ENCODE data around the gene CYP20A1. TPM values are rescaled to one million over a fixed set of nuclear protein-coding genes. Genes with fewer than 3 reads are reported as not detected.
A peak's percentile ranks its signal among the peaks of the same experiment; 100 is the strongest.
"Not testable (repeated sequence)": the region's sequence is repeated elsewhere in the genome, so short reads cannot be mapped to it uniquely, and the experiment has no call there.

The CYP20A1 gene
- total RNA-seq, 1 donor from 2014 or later = 31.3 TPM

DNA sequence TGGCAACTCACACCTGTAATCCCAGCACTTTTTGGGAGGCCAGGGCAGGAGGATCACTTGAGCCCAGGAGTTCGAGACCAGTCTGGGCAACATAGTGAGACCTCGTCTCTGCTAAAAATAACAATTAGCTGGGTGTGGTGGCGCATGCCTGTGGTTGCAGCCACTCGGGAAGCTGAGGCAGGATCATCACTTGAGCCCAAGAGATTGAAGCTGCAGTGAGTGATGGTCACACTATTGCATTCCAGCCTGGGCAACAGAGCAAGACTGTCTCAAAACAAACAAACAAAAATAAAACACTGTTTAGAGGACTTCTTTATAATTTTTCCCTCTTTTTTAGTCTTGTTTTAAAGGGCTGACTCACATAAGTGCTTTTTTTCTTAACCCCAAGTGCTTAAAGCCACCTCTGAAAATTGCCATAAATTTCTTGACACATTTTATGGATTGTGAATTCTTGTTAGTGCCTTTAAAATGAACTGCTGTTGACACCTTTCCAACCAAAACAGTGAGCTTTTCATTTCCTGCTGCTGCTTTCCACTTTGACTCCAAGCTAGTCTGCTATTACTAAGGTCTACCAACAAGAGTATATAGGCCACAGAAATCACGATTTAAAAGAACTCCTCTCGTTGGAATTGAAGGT, 41.7 kb downstream of the CYP20A1 start:
- DNase-seq (ENCODE audit: low read depth in 2 of 2) = peak; percentile 76 to 93

DNA sequence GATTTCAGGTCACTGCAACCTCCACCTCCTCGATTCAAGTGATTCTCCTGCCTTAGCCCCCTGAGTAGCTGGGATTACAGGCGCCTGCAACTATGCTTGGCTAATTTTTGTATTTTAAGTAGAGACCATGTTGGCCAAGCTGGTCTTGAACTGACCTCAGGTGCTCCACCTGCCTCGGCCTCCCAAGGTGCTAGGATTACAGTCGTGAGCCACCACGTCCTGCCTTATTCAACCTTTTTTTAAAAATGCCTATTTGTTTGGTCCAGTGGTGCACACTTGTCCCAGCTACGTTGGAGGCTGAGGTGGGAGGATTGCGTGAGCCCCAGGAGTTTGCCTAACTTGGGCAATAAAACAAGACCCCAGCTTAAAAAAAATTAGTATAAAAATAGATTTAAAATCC, 43.3 kb downstream of the CYP20A1 start:
- no peak for DNase-seq (ENCODE audit: low read depth in 2 of 2)

DNA sequence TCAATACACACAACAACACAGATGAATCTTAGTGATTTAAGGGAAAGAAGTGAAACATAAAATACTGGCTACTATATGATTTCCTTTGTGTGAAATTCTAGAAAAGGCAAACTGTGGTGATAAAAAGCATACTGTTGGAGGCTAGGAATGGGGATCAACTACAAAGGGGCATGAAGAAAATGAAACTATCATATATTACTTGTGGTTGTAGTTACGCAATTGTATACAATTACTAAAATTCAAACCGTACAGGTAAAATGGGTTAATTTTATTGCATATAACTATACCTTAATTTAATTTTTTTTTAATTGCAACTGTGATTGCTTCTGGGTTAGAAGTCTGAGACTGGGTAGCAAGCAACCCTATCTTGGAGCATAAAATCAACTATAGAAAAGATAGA, 47.7 kb downstream of the CYP20A1 start:
- no peak for DNase-seq (ENCODE audit: low read depth in 2 of 2)

DNA sequence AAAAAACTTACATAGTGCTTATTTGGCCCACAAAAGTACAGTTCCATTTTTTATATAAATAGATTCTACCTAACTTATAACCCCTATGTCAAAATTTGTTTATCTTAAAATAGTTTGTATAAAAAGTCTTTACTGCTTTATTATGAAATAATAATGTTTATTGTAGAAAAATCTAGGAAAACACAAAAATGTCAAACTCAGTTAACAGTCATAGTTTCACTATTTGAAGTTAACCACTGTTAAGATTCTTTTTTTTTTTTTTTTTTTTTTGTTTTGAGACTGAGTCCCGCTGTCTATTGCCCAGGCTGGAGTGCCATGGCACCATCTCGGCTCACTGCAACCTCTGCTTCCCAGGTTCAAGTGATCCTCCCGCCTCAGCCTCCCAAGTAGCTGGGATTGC, 62.8 kb downstream of the CYP20A1 start:
- DNase-seq (ENCODE audit: low read depth in 2 of 2) = no peak

DNA sequence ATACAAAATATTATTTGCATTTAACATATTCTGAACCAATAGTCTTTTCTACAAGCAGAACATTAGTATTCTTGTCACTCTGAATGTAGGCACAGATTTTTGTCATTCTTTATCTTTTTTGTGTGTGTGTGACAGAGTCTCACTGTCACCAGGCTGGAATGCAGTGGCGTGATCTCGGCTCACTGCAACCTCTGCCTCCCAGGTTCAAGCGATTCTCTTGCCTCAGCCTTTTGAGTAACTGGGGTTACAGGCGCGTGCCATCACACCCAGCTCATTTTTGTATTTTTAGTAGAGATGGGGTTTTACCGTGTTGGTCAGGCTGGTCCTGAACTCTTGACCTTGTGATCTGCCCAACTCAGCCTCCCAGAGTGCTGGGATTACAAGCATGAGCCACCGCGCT, 63.8 kb downstream of the CYP20A1 start:
- DNase-seq (ENCODE audit: low read depth in 2 of 2) = not testable (repeated sequence)

DNA sequence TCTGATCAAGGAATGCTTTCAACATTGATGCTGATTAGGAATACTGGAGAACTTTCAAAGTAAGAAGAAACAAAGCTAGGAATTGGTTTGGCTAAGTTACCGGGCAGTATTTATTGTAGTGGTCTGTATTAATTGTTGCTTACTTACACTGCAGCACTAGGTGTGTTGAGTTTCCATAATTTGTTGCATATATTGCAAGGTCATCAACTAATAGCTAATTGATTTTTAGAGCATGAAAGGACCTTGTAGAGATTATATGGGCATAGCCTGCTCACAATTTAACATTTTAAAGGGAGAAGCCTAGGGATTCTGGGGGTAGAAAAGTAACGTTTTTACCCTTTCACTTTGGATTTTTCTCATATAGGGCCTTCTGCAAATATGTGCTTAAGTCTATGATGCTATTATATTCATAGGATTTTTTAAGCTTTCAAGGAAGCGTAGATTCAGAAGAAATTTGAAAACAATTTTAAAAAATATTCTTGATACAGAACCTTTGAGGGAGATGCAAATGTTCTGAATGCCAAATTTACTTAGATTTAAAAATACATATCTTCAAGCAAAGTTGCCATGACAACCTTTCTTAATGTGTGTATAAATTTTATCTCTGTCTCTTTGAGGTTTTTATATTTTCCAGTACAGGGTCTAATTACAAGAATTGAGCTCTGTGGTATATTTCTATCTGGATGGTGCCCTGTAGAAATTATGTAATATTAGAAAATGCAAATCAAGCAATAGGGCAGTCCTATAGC, 72.0 kb downstream of the CYP20A1 start:
- no peak for DNase-seq (ENCODE audit: low read depth in 2 of 2)

DNA sequence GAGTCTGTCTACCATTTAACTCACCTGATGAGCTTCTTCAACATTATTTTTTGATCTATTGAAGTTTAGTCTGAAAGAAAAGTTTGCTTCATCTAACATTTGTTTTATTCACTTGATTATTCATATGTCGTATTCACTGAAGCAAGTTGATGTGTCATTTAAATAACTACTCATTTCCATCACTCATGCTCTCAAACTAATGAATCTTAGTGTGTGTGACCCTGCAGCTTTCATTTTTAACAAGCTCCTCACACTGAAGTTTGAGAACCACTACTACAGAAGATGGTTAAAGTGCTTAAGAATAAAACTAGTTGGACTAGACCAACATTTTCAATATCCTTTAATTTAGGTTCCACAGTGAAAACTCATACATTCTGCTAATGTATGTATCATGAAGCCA, 87.5 kb downstream of the CYP20A1 start:
- DNase-seq (ENCODE audit: low read depth in 2 of 2) = no peak

DNA sequence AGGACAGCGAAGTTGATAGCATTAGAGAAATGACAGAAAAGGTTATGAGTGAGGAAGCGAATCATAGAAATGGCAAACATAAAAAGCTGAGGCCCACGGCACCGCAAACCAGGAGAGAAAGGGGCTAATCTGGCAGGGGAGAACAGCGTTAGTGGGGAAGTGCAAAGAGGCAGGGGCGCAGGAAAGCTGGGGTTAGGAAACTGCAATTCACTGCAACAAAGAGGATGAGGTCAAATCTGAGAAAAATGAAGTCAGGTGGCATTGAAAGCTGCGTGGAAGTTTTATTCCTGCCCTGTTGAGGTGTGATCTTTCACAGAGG, 88.7 kb downstream of the CYP20A1 start:
- no peak for DNase-seq (ENCODE audit: low read depth in 2 of 2)

DNA sequence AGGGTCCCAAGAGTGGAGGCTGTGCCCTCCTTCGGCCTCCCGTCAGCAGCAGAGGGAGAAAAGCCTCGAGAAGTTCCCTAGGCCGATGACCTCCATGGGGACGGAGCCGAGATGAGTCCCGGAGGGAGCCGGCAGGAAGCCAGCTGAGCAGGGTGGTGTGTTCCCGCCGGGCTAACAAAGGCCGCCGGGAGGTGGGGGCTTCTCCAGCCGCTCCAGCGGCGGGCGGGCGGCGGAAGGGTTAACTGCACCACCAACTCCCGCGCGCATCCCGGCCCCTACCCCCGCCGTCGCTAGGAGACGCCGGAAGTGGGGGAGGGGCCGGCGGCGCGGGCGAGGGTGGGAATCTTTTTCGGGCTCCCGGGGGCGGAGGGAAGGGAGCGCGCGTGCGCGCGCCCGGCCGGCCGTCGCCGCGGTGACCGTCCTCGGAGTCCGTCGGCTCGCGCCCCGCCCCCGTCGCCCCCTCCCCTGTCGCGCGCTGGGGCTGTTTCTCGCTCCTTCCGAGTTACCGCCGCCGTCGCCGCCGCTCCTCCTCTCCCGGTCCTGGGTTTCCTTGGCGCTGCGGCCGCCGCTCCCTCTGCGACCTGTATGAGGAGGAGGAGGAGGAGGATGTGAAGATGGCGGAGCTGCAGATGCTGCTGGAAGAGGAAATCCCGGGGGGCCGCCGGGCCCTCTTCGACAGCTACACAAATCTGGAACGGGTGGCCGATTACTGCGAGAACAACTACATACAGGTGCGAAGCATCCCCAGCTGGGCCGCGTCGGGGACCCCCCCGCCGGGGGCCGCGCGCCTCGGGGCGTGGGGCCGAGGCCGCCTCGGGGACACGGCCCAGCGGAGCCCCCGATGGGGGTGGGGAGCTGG, 89.3 kb downstream of the CYP20A1 start, which contains the start of gene ABI2:
TSS of gene ABI2 (plus strand) at position 494 of the 859 bp plus-strand sequence. CDS start at position 615, 121 bp downstream.
- DNase-seq (ENCODE audit: low read depth in 2 of 2) = peak; percentile 48 to 80

DNA sequence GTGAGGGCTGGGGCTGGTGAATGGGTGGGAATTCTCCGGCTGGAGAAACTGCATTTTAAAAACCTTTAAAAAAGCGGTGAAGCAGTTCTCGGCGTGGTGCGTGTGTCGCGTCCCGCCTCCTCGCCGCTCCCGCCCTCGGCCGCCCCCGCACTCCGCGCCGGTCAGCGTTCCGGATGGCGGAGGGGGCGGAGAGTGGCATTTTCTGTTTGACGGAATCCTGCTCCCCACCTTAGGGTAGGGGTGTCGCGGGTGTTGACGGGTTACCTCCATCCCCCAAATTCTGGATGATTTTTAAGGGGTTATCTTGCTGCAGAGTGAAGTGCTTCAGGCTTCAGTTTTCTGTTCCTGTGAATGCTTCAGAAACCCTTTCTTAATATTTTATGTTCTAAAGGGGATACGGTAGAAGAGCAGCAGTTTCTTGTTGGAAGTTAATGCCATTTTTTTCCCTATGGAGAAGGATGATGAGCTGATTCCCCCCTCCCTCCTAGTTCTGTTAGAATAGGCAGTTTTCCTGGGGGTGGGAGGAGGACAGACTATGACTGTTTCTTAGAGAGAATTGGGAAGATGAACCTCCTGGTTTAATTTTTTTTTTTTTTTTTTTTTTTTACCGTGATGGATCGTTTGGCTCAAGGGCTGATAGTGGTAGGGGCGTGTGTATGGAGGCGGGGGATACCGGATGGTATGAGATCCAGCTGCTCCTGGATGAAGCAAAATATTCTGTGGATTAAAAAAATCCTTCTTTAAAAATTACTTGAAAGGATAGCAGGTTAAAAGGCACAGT, 90.1 kb downstream of the CYP20A1 start:
- peak in 1 of 2 donors; percentile 62 for DNase-seq (ENCODE audit: low read depth in 2 of 2)

DNA sequence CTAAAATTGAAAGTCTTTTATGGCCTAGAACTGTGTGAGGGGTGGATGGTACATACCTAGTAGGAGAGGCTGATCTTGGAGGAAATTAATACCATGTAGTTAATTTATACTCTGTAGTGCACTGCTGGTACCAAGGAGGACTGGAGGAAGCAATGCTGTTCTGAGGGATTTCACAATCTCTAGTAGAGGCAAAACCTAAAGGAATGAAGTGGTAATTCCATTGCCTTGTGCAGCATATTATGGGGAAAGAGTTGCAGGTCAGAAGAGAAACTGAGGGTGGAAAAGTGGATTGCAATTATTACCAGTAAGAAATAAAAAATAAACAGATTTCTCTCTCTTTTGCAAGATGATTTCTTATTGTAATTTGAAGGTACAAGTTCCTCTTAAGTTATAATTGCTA, 91.6 kb downstream of the CYP20A1 start:
- DNase-seq (ENCODE audit: low read depth in 2 of 2) = no peak

DNA sequence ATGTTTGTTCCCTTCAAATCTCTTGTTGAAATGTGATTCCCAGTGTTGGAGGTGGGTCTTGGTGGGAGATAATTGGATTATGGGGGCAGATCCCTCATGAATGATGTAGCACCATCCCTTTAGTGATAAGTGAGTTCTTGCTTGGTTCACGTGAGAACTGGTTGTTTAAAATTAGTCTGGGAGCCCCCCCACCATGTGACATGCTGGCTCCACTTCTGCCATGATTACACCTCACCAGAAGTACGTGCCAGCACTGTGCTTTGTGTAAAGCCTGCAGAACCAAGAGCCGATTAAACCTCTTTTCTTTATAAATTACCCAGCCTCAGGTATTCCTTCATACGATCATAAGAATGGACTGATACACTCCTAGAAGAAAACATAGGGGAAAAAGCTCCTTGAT, 99.5 kb downstream of the CYP20A1 start:
- DNase-seq (ENCODE audit: low read depth in 2 of 2) = no peak

DNA sequence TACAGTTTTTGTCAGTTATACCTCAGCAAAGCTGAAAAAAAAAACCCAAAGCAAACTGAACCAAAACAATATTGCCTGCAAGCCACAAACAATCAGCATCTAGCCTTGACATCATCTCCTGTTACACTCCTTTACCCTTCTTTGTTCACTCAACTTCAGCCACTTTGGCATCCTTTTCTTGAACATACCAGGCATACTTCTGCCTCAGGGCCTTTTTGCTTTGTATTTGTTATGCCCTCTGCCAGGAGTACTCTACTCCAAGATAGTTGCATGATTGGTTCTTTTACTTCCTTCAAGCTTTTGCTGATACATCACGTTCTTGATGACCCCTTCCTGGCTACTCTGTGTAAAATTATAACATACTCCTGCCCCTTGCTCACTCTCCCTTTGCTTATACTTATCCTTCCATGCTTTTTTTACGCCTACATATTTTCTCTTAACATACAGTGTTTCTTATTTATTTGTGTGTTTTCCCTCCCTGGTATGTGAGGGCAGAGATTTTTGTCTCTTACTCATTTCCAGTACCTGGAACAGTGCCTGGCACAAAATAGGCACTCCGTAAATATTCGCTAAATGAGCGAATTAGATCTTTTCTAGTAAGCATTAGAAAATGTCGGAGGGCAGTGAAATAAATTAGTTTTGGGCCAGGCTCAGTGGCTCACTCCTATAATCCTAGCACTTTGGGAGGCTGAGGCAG, 102.1 kb downstream of the CYP20A1 start:
- DNase-seq (ENCODE audit: low read depth in 2 of 2) = peak in 1 of 2 donors; percentile 68

DNA sequence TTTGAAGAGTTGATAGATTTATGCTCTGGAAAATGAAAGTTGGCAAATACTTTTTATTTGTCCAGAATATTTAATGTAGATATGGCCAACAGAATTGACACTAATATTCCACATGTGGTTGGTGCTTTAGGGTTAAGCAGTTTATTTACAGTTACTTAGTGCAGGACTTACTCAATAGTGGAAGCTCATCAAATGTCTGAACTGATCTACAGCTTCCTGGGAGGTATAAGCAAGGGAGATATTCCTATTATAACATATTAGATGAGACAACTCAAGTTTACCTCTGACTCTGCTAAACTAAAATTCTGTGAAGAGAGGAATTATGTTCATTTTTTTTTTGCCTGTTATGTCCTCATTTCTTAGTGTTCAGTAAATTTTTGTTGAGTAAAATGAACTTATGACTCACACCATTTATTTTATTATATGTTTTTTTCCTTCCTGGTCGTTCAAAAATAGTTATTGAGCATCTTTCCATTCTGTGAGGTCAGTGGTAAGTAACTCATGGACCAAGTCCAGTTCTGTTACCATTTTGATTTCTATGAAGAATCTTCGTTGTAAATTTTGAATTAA, 103.0 kb downstream of the CYP20A1 start:
- peak in 1 of 2 donors; percentile 22 for DNase-seq (ENCODE audit: low read depth in 2 of 2)

DNA sequence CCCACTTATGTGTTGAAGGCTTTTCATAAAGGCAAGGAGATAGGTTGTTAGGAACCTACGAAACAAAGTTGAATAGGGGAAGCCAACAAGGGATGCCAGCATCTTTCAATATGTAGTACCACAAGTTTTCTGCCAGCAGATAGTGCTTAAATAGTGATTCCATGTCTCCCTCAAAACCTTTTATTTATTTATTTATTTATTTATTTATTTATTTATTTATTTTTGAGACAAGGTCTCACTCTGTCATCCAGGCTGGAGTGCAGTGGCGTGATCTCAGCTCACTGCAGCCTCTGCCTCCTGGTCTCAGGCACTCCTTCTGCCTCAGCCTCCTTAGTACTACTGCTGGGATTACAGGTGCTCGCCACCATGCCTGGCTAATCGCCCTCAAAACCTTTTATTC, 103.6 kb downstream of the CYP20A1 start:
- not testable (repeated sequence) for DNase-seq (ENCODE audit: low read depth in 2 of 2)

DNA sequence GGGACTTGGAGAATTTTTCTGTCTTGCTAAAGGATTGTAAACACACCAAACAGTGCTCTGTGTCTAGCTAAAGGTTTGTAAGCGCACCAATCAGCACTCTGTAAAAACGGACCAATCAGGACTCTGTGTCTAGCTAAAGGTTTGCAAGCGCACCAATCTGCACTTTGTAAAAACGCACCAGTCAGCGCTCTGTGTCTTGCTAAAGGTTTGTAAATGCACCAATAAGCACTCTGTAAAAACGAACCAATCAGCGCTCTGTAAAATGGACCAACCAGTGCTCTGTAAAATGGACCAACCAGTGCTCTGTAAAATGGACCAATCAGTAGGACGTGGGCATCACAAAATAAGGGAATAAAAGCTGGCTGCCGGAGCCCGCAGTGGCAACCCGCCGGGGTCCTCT, 105.8 kb downstream of the CYP20A1 start:
- DNase-seq (ENCODE audit: low read depth in 2 of 2) = no peak

DNA sequence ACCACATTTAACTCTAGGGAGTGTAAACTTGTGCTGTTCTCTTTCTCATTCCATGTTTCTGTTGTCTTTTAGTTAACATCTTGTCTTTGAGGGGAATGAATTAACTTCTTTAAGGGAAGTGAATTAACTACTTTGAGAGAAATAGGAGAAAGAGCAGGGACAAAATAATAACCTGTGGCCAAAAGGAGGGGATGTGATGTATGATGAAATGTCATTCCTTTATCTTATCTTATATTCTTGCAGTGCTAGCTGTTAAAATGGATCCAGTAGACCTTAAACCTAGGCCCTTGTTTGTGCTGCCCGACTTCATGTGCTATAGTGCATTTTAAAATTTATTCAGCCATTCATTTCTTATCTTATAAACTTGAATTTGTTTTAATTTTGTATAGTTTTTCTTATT, 107.8 kb downstream of the CYP20A1 start:
- no peak for DNase-seq (ENCODE audit: low read depth in 2 of 2)

DNA sequence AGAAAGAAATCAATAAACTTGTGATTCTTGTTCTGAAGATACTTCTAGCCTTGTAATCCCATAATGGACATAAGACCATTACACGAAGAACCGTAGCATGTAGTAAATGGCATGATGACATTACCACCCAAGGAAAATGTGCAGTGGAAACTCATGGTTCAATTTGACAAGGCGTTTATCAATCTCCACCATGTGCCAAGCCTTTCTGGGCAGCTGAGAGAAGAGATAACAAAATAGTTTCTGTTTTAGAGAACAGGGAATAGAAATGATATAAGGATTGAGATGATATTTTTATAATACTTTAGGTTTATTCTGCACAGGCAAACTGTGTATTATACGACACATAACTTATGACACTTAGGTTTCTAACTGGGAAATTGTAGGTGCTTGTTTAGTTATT, 108.6 kb downstream of the CYP20A1 start:
- DNase-seq (ENCODE audit: low read depth in 2 of 2) = no peak

DNA sequence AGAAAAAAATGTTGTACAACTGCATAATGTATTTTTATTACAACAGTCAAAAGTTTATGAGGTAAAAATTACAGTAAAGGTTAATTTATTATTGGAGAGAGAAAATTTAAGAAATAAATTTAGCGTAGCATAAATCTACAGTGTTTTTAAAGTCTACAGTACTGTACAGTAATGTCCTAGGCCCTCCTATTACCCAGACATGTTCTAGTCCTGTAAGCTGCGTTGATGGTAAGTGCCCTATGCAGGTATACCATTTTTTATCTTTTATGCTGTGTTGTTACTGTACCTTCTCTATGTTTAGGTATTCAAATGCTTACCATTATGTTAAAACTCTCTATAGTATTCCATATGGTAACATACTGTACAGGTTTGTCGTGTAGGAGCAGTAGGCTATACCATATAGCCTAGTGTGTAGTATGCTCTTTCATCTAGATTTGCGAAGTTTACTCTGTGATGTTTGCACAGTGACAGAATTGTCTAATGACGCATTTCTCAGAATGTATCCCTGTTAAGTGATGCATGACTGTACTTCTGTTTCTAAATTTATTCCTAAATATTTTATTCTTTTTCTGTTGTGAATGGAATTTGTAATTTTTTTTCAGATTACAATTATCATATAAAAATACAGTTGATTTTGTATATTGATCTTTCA, 113.9 kb downstream of the CYP20A1 start:
- no peak for DNase-seq (ENCODE audit: low read depth in 2 of 2)

DNA sequence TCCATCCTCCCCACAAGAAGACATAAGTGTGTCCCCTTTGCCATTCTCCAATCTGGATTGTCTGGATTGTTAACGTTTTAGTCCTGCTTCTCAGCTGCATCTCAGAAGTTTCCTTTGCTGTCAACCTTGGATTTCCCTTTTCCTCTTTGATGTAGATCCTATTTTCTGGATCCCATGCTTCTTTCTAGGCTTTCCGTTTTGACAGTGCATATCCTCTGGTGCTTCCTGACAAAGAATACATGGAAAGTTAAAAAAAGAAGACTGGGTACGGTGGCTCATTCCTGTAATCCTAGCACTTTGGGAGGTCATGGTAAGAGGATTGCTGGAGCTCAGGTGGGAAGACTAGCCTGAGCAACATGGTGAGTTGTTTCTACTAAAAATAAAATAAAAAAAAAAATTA, 116.1 kb downstream of the CYP20A1 start:
- peak; percentile 18 to 37 for DNase-seq (ENCODE audit: low read depth in 2 of 2)
